ENCODE results near the gene CHRM3.

Gene CHRM3

GRCh38 chr1:239434181-239434580, 47.8 kb downstream of the CHRM3 start:
- Histone ChIP-seq H3K4me2 (ENCODE audit: low read length) (no peak overlapping the region), H4K91ac (ENCODE audit: low read depth, low read length) (no peak overlapping the region), H3K79me2 (ENCODE audit: control insufficient read depth, insufficient read depth, low read length, poor library complexity) (no peaks in the 10 kb centered on the region), H4K12ac (ENCODE audit: low read depth, low read length) (no peak overlapping the region), H3K4me3 (ENCODE audit: low read depth, low read length) (no peak overlapping the region), H3K23ac (ENCODE audit: low read length) (no peak overlapping the region), H2AFZ (ENCODE audit: insufficient read depth, low read length, poor library complexity) (no peak overlapping the region), H4K8ac (ENCODE audit: low read depth, low read length) (no peak overlapping the region), H3K36me3 (ENCODE audit: control insufficient read depth in 1 of 2, insufficient read depth in 2 of 2, low read length in 2 of 2) (no peaks in the 10 kb centered on the region), H2BK5ac (ENCODE audit: low read depth, low read length, poor library complexity) (no peak overlapping the region), H3K27ac (ENCODE audit: low read depth, low read length) (no peak overlapping the region), H2AK5ac (ENCODE audit: low read length) (no peak overlapping the region), H3K79me1 (ENCODE audit: low read length) (no peaks in the 10 kb centered on the region), H2BK120ac (ENCODE audit: insufficient read depth, low read length, poor library complexity) (no peak overlapping the region), H3K4ac (ENCODE audit: low read depth, low read length) (no peak overlapping the region), H2BK12ac (ENCODE audit: low read length) (no peak overlapping the region), H3K9ac (ENCODE audit: low read length) (no peak overlapping the region), H3K27me3 (ENCODE audit: insufficient read depth, low read length) (no peaks in the 10 kb centered on the region), H3K14ac (ENCODE audit: low read length) (no peak overlapping the region), H3K18ac (ENCODE audit: low read length) (no peak overlapping the region), H3K4me1 (ENCODE audit: control insufficient read depth in 1 of 2, insufficient read depth in 2 of 2, low read length in 2 of 2) (no peaks in the 10 kb centered on the region), H3K9me3 (ENCODE audit: insufficient read depth, low read depth, low read length) (no peaks in the 10 kb centered on the region)
- WGBS (ENCODE audit: extremely low coverage, insufficient coverage, insufficient read length): no CpG with 5 or more reads among the region's 5 CpGs
- DNase-seq: peak in 1 of 2 donors; percentile 59

Data from trophoblast cell (in vitro differentiated cells and primary cell).